C4-2B (cell line): ENCODE data around the gene COX4I2.

Experiments used
- ZFX ChIP-seq: fragments of 450-650 bp; IDR thresholded peaks from 2 replicates; pipeline ENCODE4 v1.6.1; 2017
- TF ChIP-seq, protein P1 (sequence below): fragments of 450-650 bp; conservative IDR thresholded peaks from 2 replicates; pipeline ENCODE4 v1.5.1; 2017; ENCODE audit warnings: mild to moderate bottlenecking

DNA sequence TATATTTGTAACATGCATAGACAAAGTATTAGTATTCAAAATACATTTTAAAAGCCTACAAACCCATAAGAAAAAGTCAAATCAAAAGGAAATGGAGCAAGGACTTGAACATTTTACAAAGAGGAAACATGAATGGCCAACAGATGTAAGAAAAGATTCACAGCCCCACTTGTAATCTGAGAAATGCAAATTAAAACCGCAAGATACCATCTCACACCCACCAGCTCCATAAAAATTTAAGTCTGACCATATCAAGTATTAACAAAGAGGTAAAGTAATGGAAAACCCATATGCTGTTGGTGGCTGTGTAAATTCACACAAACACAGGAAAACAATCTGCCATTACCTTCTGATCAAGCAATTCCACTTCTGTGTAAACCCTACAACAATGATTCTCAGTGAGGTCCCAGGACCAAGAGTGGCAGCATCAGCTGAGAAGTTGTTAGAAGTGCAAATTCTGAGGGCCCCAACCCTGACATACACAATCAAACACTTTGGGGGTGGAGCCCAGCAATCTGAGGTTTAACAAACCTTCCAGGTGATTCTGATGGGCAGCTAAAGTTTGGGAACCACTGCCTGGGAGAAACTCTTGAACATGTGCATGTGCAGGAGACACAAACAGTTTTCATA is 54.0 kb downstream of the COX4I2 start:
- TF ChIP-seq, protein P1, sequence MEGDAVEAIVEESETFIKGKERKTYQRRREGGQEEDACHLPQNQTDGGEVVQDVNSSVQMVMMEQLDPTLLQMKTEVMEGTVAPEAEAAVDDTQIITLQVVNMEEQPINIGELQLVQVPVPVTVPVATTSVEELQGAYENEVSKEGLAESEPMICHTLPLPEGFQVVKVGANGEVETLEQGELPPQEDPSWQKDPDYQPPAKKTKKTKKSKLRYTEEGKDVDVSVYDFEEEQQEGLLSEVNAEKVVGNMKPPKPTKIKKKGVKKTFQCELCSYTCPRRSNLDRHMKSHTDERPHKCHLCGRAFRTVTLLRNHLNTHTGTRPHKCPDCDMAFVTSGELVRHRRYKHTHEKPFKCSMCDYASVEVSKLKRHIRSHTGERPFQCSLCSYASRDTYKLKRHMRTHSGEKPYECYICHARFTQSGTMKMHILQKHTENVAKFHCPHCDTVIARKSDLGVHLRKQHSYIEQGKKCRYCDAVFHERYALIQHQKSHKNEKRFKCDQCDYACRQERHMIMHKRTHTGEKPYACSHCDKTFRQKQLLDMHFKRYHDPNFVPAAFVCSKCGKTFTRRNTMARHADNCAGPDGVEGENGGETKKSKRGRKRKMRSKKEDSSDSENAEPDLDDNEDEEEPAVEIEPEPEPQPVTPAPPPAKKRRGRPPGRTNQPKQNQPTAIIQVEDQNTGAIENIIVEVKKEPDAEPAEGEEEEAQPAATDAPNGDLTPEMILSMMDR = no peak
- no peak for TF ChIP-seq ZFX
